Endothelial cell of umbilical vein (primary cell): ENCODE results near the gene EML6. TPM values are rescaled to one million over a fixed set of nuclear protein-coding genes. Genes with fewer than 3 reads are reported as not detected.

Source experiments
- BruUV-seq: library from RNA; stranded (reverse); fragments of 400-500 nt; replicated peaks from 2 replicates; lab custom pipeline; 2021; lab: Mats Ljungman, UMichigan
- CTCF ChIA-PET: fragments of 300-600, 350-600 bp; sonication (Branson Sonifier 250); formaldehyde crosslinking; loops from one replicate; lab custom pipeline; 2021; ENCODE audit warnings: antibody characterized with exemption, inconsistent platforms; lab: Charles Lee
- POLR2A ChIA-PET: fragments of 300-600, 350-600 bp; sonication (Branson Sonifier 250); formaldehyde crosslinking; loops from one replicate; lab custom pipeline; 2021; ENCODE audit warnings: antibody characterized with exemption, inconsistent platforms; lab: Charles Lee
- DNase-seq: peaks from one replicate; pipeline ENCODE4 v3.0.0-alpha.2; 2011; ENCODE audit warnings: low read depth, low spot score
- FAIRE-seq: peaks from 2 replicates; lab custom pipeline; 2011; peaks lifted over from hg19 to GRCh38; lab: Jason Lieb, UNC
- H2AFZ ChIP-seq: 2 replicates; pipeline ENCODE4 v1.6.0; 2012; ENCODE audit warnings: low read depth, low read length, control low read depth, inconsistent platforms
- H3K27ac ChIP-seq: 2 replicates; pipeline ENCODE4 v1.5.1; 2011; ENCODE audit warnings: low read depth, mild to moderate bottlenecking, control low read depth, low read length, moderate library complexity; ENCODE audit not compliant: insufficient read depth
- H3K27me3 ChIP-seq, 2 experiments: 2 replicates each; pipeline versions ENCODE4 v1.6.0 to v1.6.1; 2011; ENCODE audit warnings: low read length in 2 of 2, mixed read lengths in 1 of 2; ENCODE audit not compliant: control insufficient read depth in 2 of 2, insufficient read depth in 2 of 2
- H3K36me3 ChIP-seq, 2 experiments: 2 replicates in 1 of 2; 3 replicates in 1 of 2; pipeline ENCODE4 v1.5.1; 2011; ENCODE audit warnings: low read length in 2 of 2, mild to moderate bottlenecking in 1 of 2, moderate library complexity in 1 of 2; ENCODE audit not compliant: control insufficient read depth in 2 of 2, insufficient read depth in 2 of 2; ENCODE audit errors: extremely low read depth in 1 of 2
- H3K4me1 ChIP-seq: 3 replicates; pipeline ENCODE4 v1.5.1; 2011; ENCODE audit warnings: mild to moderate bottlenecking, low read length; ENCODE audit not compliant: control insufficient read depth, insufficient read depth; ENCODE audit errors: extremely low read depth
- H3K4me2 ChIP-seq: 2 replicates; pipeline ENCODE4 v1.6.1; 2011; ENCODE audit warnings: low read length, control low read depth, mixed read lengths; ENCODE audit not compliant: insufficient read depth
- H3K4me3 ChIP-seq, 3 experiments: fragments of 200-600 bp in 1 of 3; sonication (generic), shearing (Covaris generic) in 1 of 3; replicated peaks in 1 of 3; 2 replicates each; pipeline ENCODE4 v1.5.1; 2011 to 2016; ENCODE audit warnings: control low read depth in 3 of 3, low read length in 3 of 3, mild to moderate bottlenecking in 2 of 3, inconsistent platforms in 1 of 3, low read depth in 1 of 3, moderate library complexity in 1 of 3; ENCODE audit not compliant: insufficient read depth in 1 of 3
- H3K79me2 ChIP-seq: 2 replicates; pipeline ENCODE4 v1.6.0; 2012; ENCODE audit warnings: low read length, inconsistent platforms; ENCODE audit not compliant: control insufficient read depth, insufficient read depth
- H3K9ac ChIP-seq: replicated peaks from 2 replicates; pipeline ENCODE3; 2011; ENCODE audit warnings: low read length, control low read depth; ENCODE audit not compliant: insufficient read depth; ENCODE audit errors: extremely low read depth
- H3K9me1 ChIP-seq: replicated peaks from 3 replicates; pipeline ENCODE4 v1.6.0; 2011; ENCODE audit warnings: mild to moderate bottlenecking, low read length; ENCODE audit not compliant: control insufficient read depth, insufficient read depth; ENCODE audit errors: extremely low read depth
- H3K9me3 ChIP-seq: replicated peaks from 2 replicates; pipeline ENCODE4 v1.5.1; 2012; ENCODE audit warnings: low read length, inconsistent platforms; ENCODE audit not compliant: control insufficient read depth, insufficient read depth
- H4K20me1 ChIP-seq: replicated peaks from 2 replicates; pipeline ENCODE3; 2011; ENCODE audit warnings: mild to moderate bottlenecking, low read length; ENCODE audit not compliant: control insufficient read depth, insufficient read depth; ENCODE audit errors: extremely low read depth
- CTCF ChIP-seq, 2 donors: IDR thresholded peaks; 1 replicate in 1 of 2; 2 replicates in 1 of 2; pipeline ENCODE4 v1.5.1; 2011; ENCODE audit warnings: low read length in 2 of 2, mild to moderate bottlenecking in 2 of 2, moderate library complexity in 2 of 2, control low read depth in 1 of 2, inconsistent platforms in 1 of 2, low read depth in 1 of 2; ENCODE audit not compliant: insufficient read depth in 1 of 2; ENCODE audit errors: extremely low read depth in 1 of 2
- EZH2 ChIP-seq: IDR thresholded peaks from 2 replicates; pipeline ENCODE4 v1.6.1; 2012; ENCODE audit warnings: borderline replicate concordance, low read depth, mild to moderate bottlenecking, moderate library complexity, low read length, inconsistent platforms; ENCODE audit not compliant: severe bottlenecking
- FOS ChIP-seq: IDR thresholded peaks from 2 replicates; pipeline ENCODE4 v1.6.1; 2011; ENCODE audit warnings: mild to moderate bottlenecking, low read length, moderate library complexity, borderline replicate concordance; ENCODE audit not compliant: insufficient read depth
- GATA2 ChIP-seq: IDR thresholded peaks from 2 replicates; pipeline ENCODE4 v1.7.0; 2011; ENCODE audit warnings: low read depth, mild to moderate bottlenecking, moderate library complexity, mixed read lengths, low read length; ENCODE audit not compliant: insufficient read length, insufficient read depth
- JUN ChIP-seq: IDR thresholded peaks from 2 replicates; pipeline ENCODE4 v1.6.1; 2011; ENCODE audit warnings: borderline replicate concordance, low read depth; ENCODE audit not compliant: insufficient read length, insufficient read depth
- MAX ChIP-seq: IDR thresholded peaks from 2 replicates; pipeline ENCODE4 v1.6.1; 2011; ENCODE audit not compliant: insufficient read depth, insufficient read length
- MYC ChIP-seq: IDR thresholded peaks from one replicate; pipeline ENCODE4 v1.6.1; 2011; ENCODE audit warnings: mild to moderate bottlenecking, low read depth, low read length
- POLR2A ChIP-seq: IDR thresholded peaks from 2 replicates; pipeline ENCODE4 v1.6.1; 2012; ENCODE audit warnings: low read depth, mild to moderate bottlenecking, control low read depth, low read length
- POLR2AphosphoS5 ChIP-seq: IDR thresholded peaks from 2 replicates; pipeline ENCODE4 v1.6.1; 2012; ENCODE audit warnings: low read depth, mild to moderate bottlenecking, control low read depth, low read length, moderate library complexity; ENCODE audit not compliant: insufficient read depth
- dilution Hi-C: fragments of 300-500 bp; cut with MboI; formaldehyde crosslinking; loops from one replicate; pipeline ENCODE4 v1.15.0; 2019; ENCODE audit warnings: low sequenced_read_pairs; ENCODE audit not compliant: extremely low pct_ligation_motif_present
- intact Hi-C: fragments of 100-400 bp; cut with micrococcal nuclease; formaldehyde crosslinking; loops from one replicate; pipeline ENCODE4 v1.10.0; 2022
- polyA plus RNA-seq, 4 experiments: library from polyadenylated mRNA; depleted of rRNA in 3 of 4; stranded (reverse) in 3 of 4; unstranded in 1 of 4; fragments of >200 nt; gene quantifications; 2 replicates each; pipeline versions ENCODE4 v1.2.1 to v1.2.3, GENCODE V29; 2011 to 2012; ENCODE audit warnings: missing spikeins in 1 of 4
- total RNA-seq: library from RNA; stranded (reverse); gene quantifications from 2 replicates; pipeline ENCODE4 v1.2.3, GENCODE V29; 2021

The EML6 gene
- total and polyA plus RNA-seq, 2 donors (not counting 3 experiments of a cell fraction or from before 2014, with no cell fraction given), result 0.79 to 2.1 TPM

DNA sequence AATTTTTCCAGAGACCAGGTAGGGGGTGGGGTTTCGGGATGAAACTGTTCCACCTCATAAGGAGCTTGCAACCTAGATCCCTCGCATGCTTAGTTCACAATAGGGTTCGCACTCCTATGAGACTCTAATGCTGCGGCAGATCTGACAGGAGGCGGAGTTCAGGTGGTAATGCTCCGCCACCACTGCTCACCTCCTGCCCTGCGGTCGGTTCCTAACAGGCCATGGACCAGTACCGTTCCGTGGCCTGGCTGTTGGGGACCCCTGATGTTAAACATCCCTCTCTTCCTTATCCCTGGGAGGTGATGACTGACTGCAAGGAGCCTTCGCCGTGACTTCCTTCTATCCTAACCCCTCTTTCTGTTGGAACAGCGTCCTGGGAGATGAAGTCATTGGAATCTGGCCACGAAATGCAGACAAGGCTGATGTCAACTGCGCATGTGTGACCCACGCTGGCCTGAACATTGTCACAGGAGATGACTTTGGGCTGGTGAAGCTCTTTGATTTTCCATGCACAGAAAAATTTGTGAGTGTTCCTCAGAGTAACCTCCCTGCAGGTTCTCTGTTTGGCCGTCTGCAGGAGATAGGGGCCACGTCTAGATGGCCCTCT is 244.4 kb downstream of the EML6 start:
- POLR2A ChIA-PET, result no interaction called here
- DNase-seq, result no peak
- intact Hi-C loops (loop anchor here (2.0 kb wide), 1 partner anchor 201 kb away; no protein-coding TSS in a partner anchor), dilution Hi-C loops (no loop called here)
- Histone ChIP-seq H2AFZ (no peak overlapping the region), H4K20me1 (peaks cover 6% of the 10 kb centered on the region), H3K79me2 (peaks cover 27% of the 10 kb centered on the region), H3K36me3 (peaks cover 3 to 24% of the 10 kb centered on the region in 2 experiments), H3K27ac (no peak overlapping the region), H3K4me1 (peaks cover 16% of the 10 kb centered on the region), H3K4me3 (no peak overlapping the region), H3K4me2 (no peak overlapping the region), H3K9me3 (no peaks in the 10 kb centered on the region), H3K9me1 (no peaks in the 10 kb centered on the region), H3K27me3 (no peaks in the 10 kb centered on the region), H3K9ac (no peak overlapping the region)
- CTCF ChIA-PET, result interaction anchor here (1.0 to 1.1 kb wide), 2 partner anchors 8 to 68 kb away, joined by 3 to 5 read pairs; no protein-coding TSS in a partner anchor
- no TSS peak for BruUV-seq
- no peak for FAIRE-seq
- no peak for TF ChIP-seq FOS
- no peak for TF ChIP-seq POLR2A
- no peak for TF ChIP-seq MAX
- TF ChIP-seq POLR2AphosphoS5, result no peak
- no peak for TF ChIP-seq GATA2
- no peak for TF ChIP-seq MYC
- no peak for TF ChIP-seq JUN
- TF ChIP-seq EZH2, result no peak
- no peak for TF ChIP-seq CTCF (IDR thresholded peaks at IDR 0.05; ENCODE audit: extremely low read depth in 1 of 2, insufficient read depth in 1 of 2, low read depth in 1 of 2, low read length in 2 of 2)
